HepG2 (cell line): ENCODE data around the gene SERPINF2. TPM values are rescaled to one million over a fixed set of nuclear protein-coding genes. Genes with fewer than 3 reads are reported as not detected.

Experiments used
- CREM ChIP-seq, 2 experiments: sonication (generic) in 1 of 2; formaldehyde crosslinking in 1 of 2; IDR thresholded peaks; 2 replicates each; pipeline versions ENCODE4 v1.4.0 to v1.6.1; 2016 to 2020; ENCODE audit warnings: antibody characterized with exemption in 1 of 2, mild to moderate bottlenecking in 1 of 2, missing genetic modification reagents in 1 of 2
- CTCF ChIP-seq: sonication (generic); formaldehyde crosslinking; IDR thresholded peaks from 2 replicates; pipeline ENCODE4 v1.5.0; 2020; ENCODE audit warnings: mild to moderate bottlenecking, missing genetic modification reagents, moderate library complexity
- ELF1 ChIP-seq: sonication (generic); formaldehyde crosslinking; IDR thresholded peaks from 2 replicates; pipeline ENCODE4 v1.4.0; 2020; ENCODE audit warnings: missing genetic modification reagents
- HDAC1 ChIP-seq: sonication (generic); formaldehyde crosslinking; IDR thresholded peaks from 2 replicates; pipeline ENCODE4 v1.5.1; 2020; ENCODE audit warnings: mild to moderate bottlenecking, missing genetic modification reagents
- HOXA3 ChIP-seq: sonication (generic); formaldehyde crosslinking; IDR thresholded peaks from 2 replicates; pipeline ENCODE4 v1.5.0; 2020; ENCODE audit warnings: missing genetic modification reagents
- KDM2A ChIP-seq: sonication (generic); formaldehyde crosslinking; IDR thresholded peaks from 2 replicates; pipeline ENCODE4 v1.4.0; 2020; ENCODE audit warnings: low read depth, missing genetic modification reagents, borderline replicate concordance
- PHF8 ChIP-seq: sonication (generic); formaldehyde crosslinking; IDR thresholded peaks from 2 replicates; pipeline ENCODE4 v1.5.0; 2020; ENCODE audit warnings: missing genetic modification reagents
- REL ChIP-seq: sonication (generic); formaldehyde crosslinking; conservative IDR thresholded peaks from 2 replicates; pipeline ENCODE4 v1.8.0; 2022; ENCODE audit warnings: mild to moderate bottlenecking, missing genetic modification reagents, moderate library complexity
- SOX5 ChIP-seq: IDR thresholded peaks from 2 replicates; pipeline ENCODE4 v1.6.1; 2016; ENCODE audit warnings: borderline replicate concordance
- ZBTB7B ChIP-seq: sonication (generic); formaldehyde crosslinking; IDR thresholded peaks from 2 replicates; pipeline ENCODE4 v1.4.0; 2020; ENCODE audit warnings: missing genetic modification reagents
- ZC3H4 ChIP-seq: sonication (generic); formaldehyde crosslinking; IDR thresholded peaks from 2 replicates; pipeline ENCODE4 v1.4.0; 2020; ENCODE audit warnings: missing genetic modification reagents, borderline replicate concordance
- ZIK1 ChIP-seq: sonication (generic); formaldehyde crosslinking; IDR thresholded peaks from 2 replicates; pipeline ENCODE4 v1.5.0; 2020; ENCODE audit warnings: mild to moderate bottlenecking, low read depth, missing genetic modification reagents, borderline replicate concordance
- ZNF136 ChIP-seq: sonication (generic); formaldehyde crosslinking; IDR thresholded peaks from 2 replicates; pipeline ENCODE4 v1.8.1; 2022; ENCODE audit warnings: low read depth, mild to moderate bottlenecking, moderate library complexity, missing genetic modification reagents
- ZNF383 ChIP-seq: sonication (generic); formaldehyde crosslinking; IDR thresholded peaks from 2 replicates; pipeline ENCODE4 v1.4.0; 2020; ENCODE audit warnings: missing genetic modification reagents, mild to moderate bottlenecking, borderline replicate concordance
- ZNF670 ChIP-seq: sonication (generic); formaldehyde crosslinking; IDR thresholded peaks from 2 replicates; pipeline ENCODE4 v1.8.0; 2022; ENCODE audit warnings: mild to moderate bottlenecking, missing genetic modification reagents, borderline replicate concordance
- ZNF703 ChIP-seq: sonication (generic); formaldehyde crosslinking; IDR thresholded peaks from 2 replicates; pipeline ENCODE4 v1.5.1; 2020; ENCODE audit warnings: missing genetic modification reagents, mild to moderate bottlenecking, moderate library complexity, borderline replicate concordance
- ZNF879 ChIP-seq: sonication (generic); formaldehyde crosslinking; IDR thresholded peaks from 2 replicates; pipeline ENCODE4 v1.8.1; 2023; ENCODE audit warnings: missing genetic modification reagents
- ZSCAN9 ChIP-seq: IDR thresholded peaks from 2 replicates; pipeline ENCODE4 v1.6.1; 2016; ENCODE audit warnings: borderline replicate concordance
- polyA plus RNA-seq, 8 experiments: library from polyadenylated mRNA; depleted of rRNA in 3 of 8; stranded (reverse) in 7 of 8; unstranded in 1 of 8; fragments of >200 nt; fragmentation: Illumina TruSeq in 4 of 8; extraction: Trizol in 4 of 8; gene quantifications; 2 replicates each; pipeline versions ENCODE4 v1.2.1 to v1.2.3, GENCODE V29; 2011 to 2016; ENCODE audit warnings: low read depth in 4 of 8, missing spikeins in 1 of 8, mixed read lengths in 1 of 8; ENCODE audit not compliant: insufficient read depth in 1 of 8
- total RNA-seq, 5 experiments: library from RNA; depleted of rRNA; stranded (reverse); fragments of >200 nt; fragmentation: Illumina TruSeq; extraction: Trizol; gene quantifications; 2 replicates each; pipeline ENCODE4 v1.2.3, GENCODE V29; 2016; ENCODE audit warnings: low read depth in 1 of 5
- TF ChIP-seq, protein P1 (sequence below): sonication (generic); formaldehyde crosslinking; IDR thresholded peaks from 2 replicates; pipeline ENCODE4 v1.4.0; 2020; ENCODE audit warnings: missing genetic modification reagents
- TF ChIP-seq, protein P2 (sequence below): sonication (generic); formaldehyde crosslinking; IDR thresholded peaks from 2 replicates; pipeline ENCODE4 v1.4.0; 2020; ENCODE audit warnings: mild to moderate bottlenecking, missing genetic modification reagents

SERPINF2 gene
- total and polyA plus RNA-seq, 2 of the 13 experiments (the other 11 are each of a cell fraction or from before 2014, with no cell fraction given), result 309 to 548 TPM

- TF ChIP-seq ZIK1 (CRISPR knock-in tag) (no peak), ELF1 (CRISPR knock-in tag) (peak; percentile 32; the same call in 1 of the 2 replicates), REL (CRISPR knock-in tag) (0 out of 2 replicates have a peak, but pooled peaks have one; percentile 33), ZNF879 (0 out of 2 replicates have a peak, but pooled peaks have one; percentile 51), PHF8 (CRISPR knock-in tag) (peak; percentile 39), ZNF703 (CRISPR knock-in tag) (0 out of 2 replicates have a peak, but pooled peaks have one; percentile 45), ZBTB7B (CRISPR knock-in tag) (peak; percentile 80), ZSCAN9 (CRISPR knock-in tag) (peak; percentile 78), ZNF136 (CRISPR knock-in tag) (no peak), ZNF383 (CRISPR knock-in tag) (peak; percentile 58; the same call in 1 of the 2 replicates), KDM2A (CRISPR knock-in tag) (peak; percentile 31; the same call in 1 of the 2 replicates), HOXA3 (CRISPR knock-in tag) (peak; percentile 80; the same call in 1 of the 2 replicates), ZNF670 (CRISPR knock-in tag) (peak; percentile 20; the same call in 1 of the 2 replicates), CTCF (0 out of 2 replicates have a peak, but pooled peaks have one; percentile 15), SOX5 (CRISPR knock-in tag) (peak; percentile 98), ZC3H4 (peak; percentile 94), HDAC1 (CRISPR knock-in tag) (peak; percentile 95), CREM (IDR thresholded peaks at IDR 0.05) (peak; percentile 66; the same call in 1 of the 2 replicates), CREM (CRISPR knock-in tag; IDR thresholded peaks at IDR 0.05) (no peak)
- TF ChIP-seq, protein P1, sequence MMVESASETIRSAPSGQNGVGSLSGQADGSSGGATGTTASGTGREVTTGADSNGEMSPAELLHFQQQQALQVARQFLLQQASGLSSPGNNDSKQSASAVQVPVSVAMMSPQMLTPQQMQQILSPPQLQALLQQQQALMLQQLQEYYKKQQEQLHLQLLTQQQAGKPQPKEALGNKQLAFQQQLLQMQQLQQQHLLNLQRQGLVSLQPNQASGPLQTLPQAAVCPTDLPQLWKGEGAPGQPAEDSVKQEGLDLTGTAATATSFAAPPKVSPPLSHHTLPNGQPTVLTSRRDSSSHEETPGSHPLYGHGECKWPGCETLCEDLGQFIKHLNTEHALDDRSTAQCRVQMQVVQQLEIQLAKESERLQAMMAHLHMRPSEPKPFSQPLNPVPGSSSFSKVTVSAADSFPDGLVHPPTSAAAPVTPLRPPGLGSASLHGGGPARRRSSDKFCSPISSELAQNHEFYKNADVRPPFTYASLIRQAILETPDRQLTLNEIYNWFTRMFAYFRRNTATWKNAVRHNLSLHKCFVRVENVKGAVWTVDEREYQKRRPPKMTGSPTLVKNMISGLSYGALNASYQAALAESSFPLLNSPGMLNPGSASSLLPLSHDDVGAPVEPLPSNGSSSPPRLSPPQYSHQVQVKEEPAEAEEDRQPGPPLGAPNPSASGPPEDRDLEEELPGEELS (CRISPR knock-in tag), result peak; percentile 85
- TF ChIP-seq, protein P2, sequence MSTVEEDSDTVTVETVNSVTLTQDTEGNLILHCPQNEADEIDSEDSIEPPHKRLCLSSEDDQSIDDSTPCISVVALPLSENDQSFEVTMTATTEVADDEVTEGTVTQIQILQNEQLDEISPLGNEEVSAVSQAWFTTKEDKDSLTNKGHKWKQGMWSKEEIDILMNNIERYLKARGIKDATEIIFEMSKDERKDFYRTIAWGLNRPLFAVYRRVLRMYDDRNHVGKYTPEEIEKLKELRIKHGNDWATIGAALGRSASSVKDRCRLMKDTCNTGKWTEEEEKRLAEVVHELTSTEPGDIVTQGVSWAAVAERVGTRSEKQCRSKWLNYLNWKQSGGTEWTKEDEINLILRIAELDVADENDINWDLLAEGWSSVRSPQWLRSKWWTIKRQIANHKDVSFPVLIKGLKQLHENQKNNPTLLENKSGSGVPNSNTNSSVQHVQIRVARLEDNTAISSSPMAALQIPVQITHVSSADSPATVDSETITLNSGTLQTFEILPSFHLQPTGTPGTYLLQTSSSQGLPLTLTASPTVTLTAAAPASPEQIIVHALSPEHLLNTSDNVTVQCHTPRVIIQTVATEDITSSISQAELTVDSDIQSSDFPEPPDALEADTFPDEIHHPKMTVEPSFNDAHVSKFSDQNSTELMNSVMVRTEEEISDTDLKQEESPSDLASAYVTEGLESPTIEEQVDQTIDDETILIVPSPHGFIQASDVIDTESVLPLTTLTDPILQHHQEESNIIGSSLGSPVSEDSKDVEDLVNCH (CRISPR knock-in tag), result no peak
Observed at GRCh38 chr17:1762901-1763898, 20.5 kb downstream of the SERPINF2 start (continued).
